Spleen (tissue), 11 donors: ENCODE results near the gene TARBP1. TPM values are rescaled to one million over a fixed set of nuclear protein-coding genes. Genes with fewer than 3 reads are reported as not detected.

Experiments
- DNase-seq: peaks from one replicate; pipeline ENCODE4 v3.0.0-alpha.2; 2020
- H3K27ac ChIP-seq, 8 donors: fragments of 200-600 bp; sonication (generic) in 7 of 8; 1 replicate in 4 of 8; 2 replicates in 4 of 8; pipeline versions ENCODE4 v1.5.0 to v1.8.0; 2016 to 2021; ENCODE audit warnings: inconsistent platforms in 4 of 8, mild to moderate bottlenecking in 4 of 8, moderate library complexity in 1 of 8
- H3K27me3 ChIP-seq, 7 donors: fragments of 200-600 bp; sonication (generic) in 6 of 7; replicated peaks in 1 of 7; 1 replicate in 4 of 7; 2 replicates in 3 of 7; pipeline versions ENCODE4 v1.5.0 to v1.8.0; 2016 to 2021; ENCODE audit warnings: inconsistent platforms in 3 of 7, mild to moderate bottlenecking in 1 of 7
- H3K36me3 ChIP-seq, 6 donors: fragments of 200-600 bp; sonication (generic) in 5 of 6; 1 replicate in 4 of 6; 2 replicates in 2 of 6; pipeline versions ENCODE4 v1.5.0 to v1.8.0; 2016 to 2021; ENCODE audit warnings: inconsistent platforms in 2 of 6
- H3K4me1 ChIP-seq, 6 donors: fragments of 200-600 bp; sonication (generic) in 5 of 6; 1 replicate in 3 of 6; 2 replicates in 3 of 6; pipeline versions ENCODE4 v1.5.0 to v1.8.0; 2016 to 2021; ENCODE audit warnings: inconsistent platforms in 3 of 6
- H3K4me3 ChIP-seq, 8 donors: fragments of 200-600 bp; sonication (generic) in 7 of 8; 1 replicate in 4 of 8; 2 replicates in 4 of 8; pipeline versions ENCODE4 v1.5.0 to v1.8.0; 2016 to 2021; ENCODE audit warnings: inconsistent platforms in 4 of 8, mild to moderate bottlenecking in 4 of 8, moderate library complexity in 2 of 8
- H3K9me3 ChIP-seq, 8 donors: fragments of 200-600 bp; sonication (generic) in 7 of 8; 1 replicate in 4 of 8; 2 replicates in 4 of 8; pipeline versions ENCODE4 v1.5.0 to v1.8.0; 2016 to 2021; ENCODE audit warnings: inconsistent platforms in 4 of 8
- POLR2A ChIP-seq, 3 donors: fragments of 450-650 bp; IDR thresholded peaks; one replicate each; pipeline ENCODE4 v1.5.1; 2017; ENCODE audit warnings: antibody characterized with exemption in 3 of 3, mild to moderate bottlenecking in 1 of 3
- POLR2AphosphoS5 ChIP-seq, 3 donors: sonication (generic); formaldehyde crosslinking; IDR thresholded peaks; one replicate each; pipeline ENCODE4 v1.5.1; 2017; ENCODE audit warnings: antibody characterized with exemption in 3 of 3
- WGBS, 5 donors: extraction: QIAGEN DNeasy Blood & Tissue Kit in 3 of 5; methylation state at CpG; one replicate each; pipeline versions ENCODE4 v1.1.5 to v1.1.7; 2013 to 2018; 5-methylcytosine and 5-hydroxymethylcytosine counted together
- intact Hi-C: fragments of 100-400 bp; cut with DNase I; formaldehyde crosslinking; loops from one replicate; pipeline ENCODE4 v1.15.0; 2023; ENCODE audit warnings: low total_unique reads
- polyA plus RNA-seq, 3 donors: library from polyadenylated mRNA; stranded (reverse); fragments of 200-250 nt; gene quantifications; one replicate each; pipeline ENCODE4 v1.2.1, GENCODE V29; 2013
- total RNA-seq, 7 donors: library from RNA; depleted of rRNA in 3 of 7; stranded (reverse); fragments of >200 nt in 3 of 7; fragmentation: NEBNext Ultra II Directional in 4 of 7; extraction: Animal tissue kit (Norgen Biotek cat#: 25700) in 4 of 7; gene quantifications; one replicate each; pipeline versions ENCODE4 v1.1.0 to v1.2.1, GENCODE V29; 2016 to 2021
- TF ChIP-seq, protein P1 (sequence below), 11 experiments: fragments of 200-600 bp in 7 of 11; fragments of 450-650 bp in 4 of 11; sonication (generic) in 4 of 11; IDR thresholded peaks in 8 of 11; conservative IDR thresholded peaks in 3 of 11; 1 replicate in 7 of 11; 2 replicates in 4 of 11; pipeline versions ENCODE4 v1.4.0 to v1.8.0; 2016 to 2021; ENCODE audit warnings: antibody characterized with exemption in 11 of 11, inconsistent platforms in 4 of 11, mild to moderate bottlenecking in 1 of 11
- donor health status: healthy with polysubstance abuse.
- donor health status: DM: no; HTN: no; CAD: no; lungs with moderate emphysema.
- donor health status: DM: no; HTN: no; CAD: no.
- donor health status: Bipolar disorder and iron deficiency.
- donor health status: healthy.
- donor health status: DM: no; HTN: no; CAD: no.
- donor health status: DM: yes; HTN: yes; CAD: no.

The TARBP1 gene
- total and polyA plus RNA-seq, 10 donors, result 27.1 to 99.7 (median 40.3) TPM

DNA sequence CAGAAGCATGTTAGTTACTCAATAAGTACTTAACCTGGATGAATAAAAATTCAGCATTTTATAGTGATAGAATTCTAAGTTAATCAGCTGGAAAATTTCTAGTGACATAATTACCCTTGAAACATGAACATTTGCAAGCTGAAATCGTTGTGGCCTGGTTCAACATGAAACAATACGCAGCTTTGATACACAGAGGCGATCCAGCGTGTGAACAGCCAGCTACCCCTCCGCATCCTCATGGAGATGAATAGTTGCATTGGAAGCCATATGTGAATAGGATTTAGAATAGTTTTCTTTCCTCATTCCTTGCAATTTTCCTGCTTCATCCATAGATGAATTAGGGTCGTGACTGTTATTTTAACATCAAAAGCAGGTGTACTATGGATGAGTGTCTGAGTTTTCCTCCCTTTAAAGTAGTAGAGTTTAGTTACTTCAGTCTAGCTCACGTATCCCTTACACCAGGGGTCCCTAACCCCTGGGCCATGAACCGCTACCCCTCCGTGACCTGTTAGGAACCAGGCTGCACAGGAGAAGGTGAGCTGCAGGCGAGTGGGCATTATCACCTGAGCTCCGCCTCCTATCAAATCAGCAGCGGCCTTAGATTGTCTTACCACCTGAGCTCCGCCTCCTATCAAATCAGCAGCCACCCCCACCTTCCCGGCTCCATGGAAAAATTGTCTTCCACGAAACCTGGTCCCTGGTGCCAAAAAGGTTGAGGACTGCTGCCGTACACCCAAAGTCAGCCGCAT lies 6.2 kb upstream of the TARBP1 start:
- intact Hi-C loops, result no loop called here

DNA sequence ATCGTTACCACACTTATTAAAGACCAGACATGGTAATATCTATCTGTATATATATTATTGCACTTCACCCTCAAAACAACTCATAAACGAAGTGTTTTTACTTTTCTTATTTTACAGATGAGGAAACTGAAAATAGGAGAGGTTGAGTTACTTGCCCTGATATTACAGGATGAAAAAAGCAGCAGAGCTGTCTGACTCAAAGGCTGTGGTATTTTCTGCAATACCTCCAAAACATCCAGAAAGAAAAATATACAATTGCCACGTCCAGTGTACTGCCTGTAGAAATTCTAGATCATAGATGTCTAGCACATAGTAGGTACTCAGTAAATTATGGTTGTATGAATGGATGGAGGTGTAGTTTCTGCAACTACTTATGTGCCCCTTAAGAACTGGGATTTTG lies 5.2 kb upstream of the TARBP1 start:
- TF ChIP-seq POLR2AphosphoS5 (IDR thresholded peaks at IDR 0.05), result no peak
- TF ChIP-seq, protein P1, sequence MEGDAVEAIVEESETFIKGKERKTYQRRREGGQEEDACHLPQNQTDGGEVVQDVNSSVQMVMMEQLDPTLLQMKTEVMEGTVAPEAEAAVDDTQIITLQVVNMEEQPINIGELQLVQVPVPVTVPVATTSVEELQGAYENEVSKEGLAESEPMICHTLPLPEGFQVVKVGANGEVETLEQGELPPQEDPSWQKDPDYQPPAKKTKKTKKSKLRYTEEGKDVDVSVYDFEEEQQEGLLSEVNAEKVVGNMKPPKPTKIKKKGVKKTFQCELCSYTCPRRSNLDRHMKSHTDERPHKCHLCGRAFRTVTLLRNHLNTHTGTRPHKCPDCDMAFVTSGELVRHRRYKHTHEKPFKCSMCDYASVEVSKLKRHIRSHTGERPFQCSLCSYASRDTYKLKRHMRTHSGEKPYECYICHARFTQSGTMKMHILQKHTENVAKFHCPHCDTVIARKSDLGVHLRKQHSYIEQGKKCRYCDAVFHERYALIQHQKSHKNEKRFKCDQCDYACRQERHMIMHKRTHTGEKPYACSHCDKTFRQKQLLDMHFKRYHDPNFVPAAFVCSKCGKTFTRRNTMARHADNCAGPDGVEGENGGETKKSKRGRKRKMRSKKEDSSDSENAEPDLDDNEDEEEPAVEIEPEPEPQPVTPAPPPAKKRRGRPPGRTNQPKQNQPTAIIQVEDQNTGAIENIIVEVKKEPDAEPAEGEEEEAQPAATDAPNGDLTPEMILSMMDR (IDR thresholded peaks at IDR 0.05 in 8 of 11, conservative IDR thresholded peaks at IDR 0.05 in 3 of 11), result no peak
- no peak for TF ChIP-seq POLR2A (IDR thresholded peaks at IDR 0.05)
- 76 to 91% (median 79%) methylated on average over 3 of the region's 3 CpGs for WGBS, 5 donors
- Histone ChIP-seq H3K4me1 (peaks cover 7 to 34% (median 28%) of the 10 kb centered on the region in 6 donors), H3K9me3 (no peaks in the 10 kb centered on the region), H3K27ac (no peak overlapping the region), H3K4me3 (no peak overlapping the region), H3K27me3 (peaks cover 0 to 7% (median 0%) of the 10 kb centered on the region in 7 donors), H3K36me3 (no peaks in the 10 kb centered on the region)
- intact Hi-C loops, result no loop called here
- DNase-seq, result no peak

More for the DNA sequence above, 6.2 kb upstream of the TARBP1 start:
- Histone ChIP-seq H3K4me3 (no peak overlapping the region), H3K27me3 (peaks cover 0 to 7% (median 0%) of the 10 kb centered on the region in 7 donors), H3K4me1 (peaks cover 5 to 32% (median 26%) of the 10 kb centered on the region in 6 donors), H3K27ac (no peak overlapping the region), H3K9me3 (no peaks in the 10 kb centered on the region), H3K36me3 (no peaks in the 10 kb centered on the region)
- 87 to 93% (median 91%) methylated on average over 17 of the region's 17 CpGs for WGBS, 5 donors
- no peak for TF ChIP-seq POLR2AphosphoS5 (IDR thresholded peaks at IDR 0.05)
- TF ChIP-seq POLR2A (IDR thresholded peaks at IDR 0.05), result no peak
- TF ChIP-seq, protein P1 (IDR thresholded peaks at IDR 0.05 in 8 of 11, conservative IDR thresholded peaks at IDR 0.05 in 3 of 11), result no peak
- DNase-seq, result peak; percentile 50

DNA sequence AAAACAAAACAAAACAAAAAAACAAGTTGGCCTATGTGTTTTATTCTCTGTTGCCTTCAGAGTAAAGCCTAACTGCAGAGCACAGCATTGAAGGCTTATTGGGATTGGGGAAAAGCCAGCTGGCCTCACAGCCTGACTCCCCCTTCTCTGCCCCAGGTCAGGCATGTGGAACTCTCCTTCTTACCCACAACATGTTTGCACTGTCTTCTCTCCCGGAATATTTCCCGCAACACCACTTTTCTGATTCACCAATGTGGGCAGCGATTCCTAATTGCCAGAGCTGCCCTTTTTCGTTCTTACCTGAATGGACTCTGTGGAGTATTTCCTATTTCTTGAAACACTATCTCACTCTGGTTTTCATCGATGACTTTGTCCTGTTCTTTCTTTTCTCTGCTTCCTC lies 2.8 kb upstream of the TARBP1 start:
- Histone ChIP-seq H3K4me1 (peaks cover 4 to 27% (median 18%) of the 10 kb centered on the region in 6 donors), H3K27me3 (peaks cover 0 to 7% (median 0%) of the 10 kb centered on the region in 7 donors), H3K36me3 (no peaks in the 10 kb centered on the region), H3K9me3 (no peaks in the 10 kb centered on the region), H3K4me3 (no peak overlapping the region), H3K27ac (no peak overlapping the region)
- TF ChIP-seq POLR2AphosphoS5 (IDR thresholded peaks at IDR 0.05), result no peak
- TF ChIP-seq, protein P1 (IDR thresholded peaks at IDR 0.05 in 8 of 11, conservative IDR thresholded peaks at IDR 0.05 in 3 of 11), result no peak
- no peak for TF ChIP-seq POLR2A (IDR thresholded peaks at IDR 0.05)
- no peak for DNase-seq
- intact Hi-C loops, result no loop called here
- WGBS, 5 donors, result 87 to 94% (median 92%) methylated on average over 5 of the region's 5 CpGs

DNA sequence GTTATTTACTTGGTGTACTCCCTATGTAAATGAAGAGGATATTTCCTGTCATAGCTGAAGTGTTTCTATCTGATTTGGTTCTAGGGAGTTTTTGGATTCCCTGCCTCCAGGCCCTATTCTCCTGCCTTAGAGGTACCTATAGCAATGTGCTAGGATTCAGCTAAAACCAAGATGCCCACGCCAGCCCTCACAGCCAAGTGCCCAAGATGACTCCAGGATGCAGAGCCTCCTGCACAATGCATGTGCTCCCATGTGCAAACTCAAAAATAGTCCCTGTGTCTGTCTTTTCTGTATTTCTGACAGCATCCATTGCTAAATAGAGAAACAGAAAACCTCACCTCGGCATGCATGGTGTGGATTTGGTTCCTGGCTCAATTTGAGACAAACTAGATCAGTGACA lies 887 bp upstream of the TARBP1 start:
- intact Hi-C loops, result no loop called here
- WGBS, 5 donors, result 73 to 91% (median 76%) methylated on average over 2 of the region's 2 CpGs

More for the DNA sequence above, 887 bp upstream of the TARBP1 start:
- no peak overlapping the region for H3K27ac ChIP-seq
- TF ChIP-seq POLR2A (IDR thresholded peaks at IDR 0.05) (no peak), POLR2AphosphoS5 (IDR thresholded peaks at IDR 0.05) (no peak)
- TF ChIP-seq, protein P1 (IDR thresholded peaks at IDR 0.05 in 8 of 11, conservative IDR thresholded peaks at IDR 0.05 in 3 of 11), result no peak
- H3K36me3 ChIP-seq, result no peaks in the 10 kb centered on the region
- no peaks in the 10 kb centered on the region for H3K9me3 ChIP-seq
- peak; percentile 38 for DNase-seq
- H3K27me3 ChIP-seq, result peaks cover 0 to 7% (median 0%) of the 10 kb centered on the region in 7 donors
- no peak overlapping the region for H3K4me3 ChIP-seq
- peaks cover 4 to 44% (median 32%) of the 10 kb centered on the region in 6 donors for H3K4me1 ChIP-seq
